IPS-15b (cell line): Measurements from ENCODE around the gene EPO.

Experiments
- H3K27me3 ChIP-seq: one replicate; pipeline ENCODE4 v1.6.1; 2013; ENCODE audit warnings: low read length; ENCODE audit not compliant: control insufficient read depth, insufficient read depth
- H3K36me3 ChIP-seq: one replicate; pipeline ENCODE4 v1.6.1; 2013; ENCODE audit warnings: low read length; ENCODE audit not compliant: control insufficient read depth, insufficient read depth
- H3K4me1 ChIP-seq: one replicate; pipeline ENCODE4 v1.6.1; 2013; ENCODE audit warnings: mild to moderate bottlenecking, low read length; ENCODE audit not compliant: control insufficient read depth, insufficient read depth
- H3K4me3 ChIP-seq: one replicate; pipeline ENCODE4 v1.5.1; 2013; ENCODE audit warnings: low read depth, low read length
- H3K9ac ChIP-seq: one replicate; pipeline ENCODE4 v1.6.1; 2013; ENCODE audit warnings: low read depth, mild to moderate bottlenecking, low read length
- H3K9me3 ChIP-seq: one replicate; pipeline ENCODE4 v1.6.1; 2013; ENCODE audit warnings: mild to moderate bottlenecking, low read length; ENCODE audit not compliant: control insufficient read depth, insufficient read depth

The EPO gene

DNA sequence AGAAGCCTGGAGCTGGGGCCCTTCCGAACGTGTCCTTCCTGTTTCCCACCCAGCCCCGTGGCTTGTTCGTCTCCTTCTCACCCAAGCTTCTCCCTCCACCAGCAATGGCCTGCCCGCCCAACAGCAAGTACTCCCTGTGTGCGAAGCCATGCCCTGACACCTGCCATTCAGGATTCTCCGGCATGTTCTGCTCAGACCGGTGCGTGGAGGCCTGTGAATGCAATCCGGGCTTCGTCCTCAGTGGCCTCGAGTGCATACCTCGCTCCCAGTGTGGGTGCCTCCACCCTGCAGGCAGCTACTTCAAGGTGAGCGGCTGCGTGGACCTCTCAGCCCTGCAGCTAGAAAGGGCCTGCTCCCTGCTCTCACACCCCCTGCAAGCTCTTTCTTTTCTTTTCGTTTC, 45.0 kb downstream of the EPO start:
- Histone ChIP-seq H3K4me3 (no peak overlapping the region), H3K27me3 (no peaks in the 10 kb centered on the region), H3K36me3 (no peaks in the 10 kb centered on the region), H3K9ac (no peak overlapping the region), H3K9me3 (no peaks in the 10 kb centered on the region), H3K4me1 (no peaks in the 10 kb centered on the region)

DNA sequence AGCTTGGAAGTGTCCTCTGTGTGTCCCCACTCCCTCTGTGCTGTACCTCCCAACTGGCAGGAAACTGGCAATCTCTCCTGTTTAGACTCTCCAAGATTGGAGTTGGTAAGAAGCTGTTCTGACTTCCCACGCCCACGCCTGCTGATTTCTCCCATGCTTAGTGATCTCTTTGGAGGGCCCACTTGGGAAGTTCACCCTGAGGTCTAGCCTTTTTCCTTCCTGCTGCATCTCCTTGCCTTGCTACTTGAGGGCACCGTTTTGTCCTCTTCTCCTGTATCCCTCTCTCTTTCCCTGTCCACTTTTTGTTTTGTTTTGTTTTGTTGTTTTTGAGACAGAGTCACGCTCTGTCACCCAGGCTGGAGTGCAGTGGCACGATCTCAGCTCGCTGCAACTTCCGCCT, 48.5 kb downstream of the EPO start:
- H3K36me3 ChIP-seq, result no peaks in the 10 kb centered on the region
- H3K4me3 ChIP-seq, result no peak overlapping the region
- H3K9me3 ChIP-seq, result no peaks in the 10 kb centered on the region
- no peaks in the 10 kb centered on the region for H3K27me3 ChIP-seq
- no peak overlapping the region for H3K9ac ChIP-seq
- H3K4me1 ChIP-seq, result no peaks in the 10 kb centered on the region
